OCI-LY3 (cell line): Measurements from ENCODE around the gene ZNF831.

ENCODE experiments used
- EZH2phosphoT487 ChIP-seq: fragments of 200-600 bp; shearing (Covaris generic); IDR thresholded peaks from 2 replicates; pipeline ENCODE4 v1.6.1; 2018; ENCODE audit warnings: antibody characterized with exemption, mixed run types, low read depth
- TF ChIP-seq, protein P1 (sequence below): fragments of 200-600, 300-600 bp; sonication (generic); IDR thresholded peaks from 2 replicates; pipeline ENCODE4 v1.5.1; 2014; ENCODE audit warnings: antibody characterized with exemption, low read length, low read depth

DNA sequence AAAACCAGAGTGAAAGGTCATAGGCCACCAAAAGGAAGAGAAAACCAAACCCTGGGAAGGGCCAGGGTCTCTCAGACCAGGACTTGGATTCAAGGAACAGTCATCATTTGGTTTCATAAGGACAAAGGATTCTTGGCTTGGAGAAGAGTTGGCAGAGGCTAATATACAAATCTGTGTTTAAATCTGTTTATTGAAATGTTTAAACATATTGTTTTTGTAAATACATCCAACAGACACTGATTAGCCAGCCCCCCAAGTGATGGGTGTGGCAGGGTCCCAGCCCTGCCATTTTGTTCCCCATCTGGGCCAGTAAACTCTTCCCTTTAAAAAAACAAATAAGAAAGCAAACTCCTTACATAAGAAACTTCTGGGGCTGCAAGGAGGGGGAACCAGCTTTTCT is 6.1 kb upstream of the ZNF831 start:
- TF ChIP-seq, protein P1, sequence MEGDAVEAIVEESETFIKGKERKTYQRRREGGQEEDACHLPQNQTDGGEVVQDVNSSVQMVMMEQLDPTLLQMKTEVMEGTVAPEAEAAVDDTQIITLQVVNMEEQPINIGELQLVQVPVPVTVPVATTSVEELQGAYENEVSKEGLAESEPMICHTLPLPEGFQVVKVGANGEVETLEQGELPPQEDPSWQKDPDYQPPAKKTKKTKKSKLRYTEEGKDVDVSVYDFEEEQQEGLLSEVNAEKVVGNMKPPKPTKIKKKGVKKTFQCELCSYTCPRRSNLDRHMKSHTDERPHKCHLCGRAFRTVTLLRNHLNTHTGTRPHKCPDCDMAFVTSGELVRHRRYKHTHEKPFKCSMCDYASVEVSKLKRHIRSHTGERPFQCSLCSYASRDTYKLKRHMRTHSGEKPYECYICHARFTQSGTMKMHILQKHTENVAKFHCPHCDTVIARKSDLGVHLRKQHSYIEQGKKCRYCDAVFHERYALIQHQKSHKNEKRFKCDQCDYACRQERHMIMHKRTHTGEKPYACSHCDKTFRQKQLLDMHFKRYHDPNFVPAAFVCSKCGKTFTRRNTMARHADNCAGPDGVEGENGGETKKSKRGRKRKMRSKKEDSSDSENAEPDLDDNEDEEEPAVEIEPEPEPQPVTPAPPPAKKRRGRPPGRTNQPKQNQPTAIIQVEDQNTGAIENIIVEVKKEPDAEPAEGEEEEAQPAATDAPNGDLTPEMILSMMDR = no peak
- no peak for TF ChIP-seq EZH2phosphoT487
